ENCODE data around the gene CYSRT1.

Gene CYSRT1

GRCh38 chr9:137223078-137223970, 1.6 kb upstream of the CYSRT1 start (continued):
- TF ChIP-seq HIC1 (tag by site-specific recombination; IDR thresholded peaks at IDR 0.05) (no peak), ZNF654 (tag by site-specific recombination; IDR thresholded peaks at IDR 0.05; ENCODE audit: low read depth) (no peak), ZBTB44 (tag by site-specific recombination; IDR thresholded peaks at IDR 0.05) (no peak), ZIC2 (tag by site-specific recombination; IDR thresholded peaks at IDR 0.05) (no peak), TRIM28 (IDR thresholded peaks at IDR 0.05; ENCODE audit: borderline replicate concordance, low read length) (no peak), KLF16 (tag by site-specific recombination; IDR thresholded peaks at IDR 0.05) (peak; percentile 50; the same call in 1 of the 2 replicates), ZSCAN4 (tag by site-specific recombination; IDR thresholded peaks at IDR 0.05) (no peak), ZFP69B (tag by site-specific recombination; IDR thresholded peaks at IDR 0.05) (0 out of 2 replicates have a peak, but pooled peaks have one; percentile 30), REPIN1 (tag by site-specific recombination; IDR thresholded peaks at IDR 0.05; ENCODE audit: low read depth) (no peak), ZNF449 (tag by site-specific recombination; IDR thresholded peaks at IDR 0.05) (no peak), GLI2 (tag by site-specific recombination; IDR thresholded peaks at IDR 0.05; ENCODE audit: borderline replicate concordance, low read depth) (no peak), GFI1B (tag by site-specific recombination; IDR thresholded peaks at IDR 0.05) (no peak), BCL11B (tag by site-specific recombination; IDR thresholded peaks at IDR 0.05; ENCODE audit: low read depth) (no peak), PRDM6 (tag by site-specific recombination; IDR thresholded peaks at IDR 0.05) (no peak), GLIS1 (tag by site-specific recombination; IDR thresholded peaks at IDR 0.05) (no peak; the same call in 1 of the 2 replicates), SCRT2 (tag by site-specific recombination; IDR thresholded peaks at IDR 0.05) (no peak), ZNF23 (tag by site-specific recombination; IDR thresholded peaks at IDR 0.05; ENCODE audit: borderline replicate concordance) (no peak), ZSCAN18 (tag by site-specific recombination; IDR thresholded peaks at IDR 0.05) (no peak), ZNF302 (tag by site-specific recombination; IDR thresholded peaks at IDR 0.05; ENCODE audit: low read depth) (no peak), ELK4 (IDR thresholded peaks at IDR 0.05; ENCODE audit: borderline replicate concordance, low read depth, low read length) (no peak), ZNF148 (tag by site-specific recombination; IDR thresholded peaks at IDR 0.05; ENCODE audit: borderline replicate concordance) (no peak), ZNF366 (tag by site-specific recombination; conservative IDR thresholded peaks at IDR 0.05) (no peak), ZNF350 (tag by site-specific recombination; IDR thresholded peaks at IDR 0.05) (no peak), SETDB1 (IDR thresholded peaks at IDR 0.05; ENCODE audit: insufficient read length, low read length) (no peak), ZNF223 (tag by site-specific recombination; IDR thresholded peaks at IDR 0.05) (no peak)
